ENCODE data around the gene LNP1. TPM values are rescaled to one million over a fixed set of nuclear protein-coding genes. Genes with fewer than 3 reads are reported as not detected.

Gene LNP1
- total and polyA plus RNA-seq, 2 of the 13 experiments (the other 11 are each of a cell fraction or from before 2014, with no cell fraction given): 3.6 to 7.0 TPM

DNA sequence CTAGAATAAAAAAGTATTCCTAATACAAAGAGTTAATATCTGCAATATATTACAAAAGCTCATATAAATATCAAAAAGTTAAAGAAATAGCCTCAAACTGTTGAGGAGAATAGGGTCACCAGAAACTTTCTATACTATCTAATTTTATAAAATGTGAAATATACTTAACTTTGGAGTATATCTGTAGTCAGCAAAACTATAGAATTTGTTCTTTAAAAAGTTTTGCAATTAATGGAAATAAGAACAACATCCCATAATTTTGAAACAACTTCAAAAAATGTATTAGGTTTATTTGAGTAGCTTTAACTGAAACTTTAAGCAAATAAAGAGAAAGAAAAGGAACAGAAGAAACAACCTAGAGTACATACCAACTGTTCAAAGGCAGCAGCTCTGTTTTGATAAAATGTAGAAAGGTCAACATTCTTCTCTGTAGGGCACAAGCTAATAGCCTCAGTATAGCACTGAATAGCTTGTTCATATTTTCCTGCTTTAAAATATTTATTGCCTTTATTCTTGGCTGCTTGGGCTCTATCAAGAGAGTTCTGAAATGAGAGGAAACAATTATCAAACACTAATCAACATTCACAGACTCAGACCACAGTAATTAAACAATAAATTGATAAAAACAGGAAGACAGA is 14.8 kb upstream of the LNP1 start (continued):
- TF ChIP-seq ZBTB2 (CRISPR knock-in tag; IDR thresholded peaks at IDR 0.05; ENCODE audit: low read depth) (no peak), JDP2 (CRISPR knock-in tag; IDR thresholded peaks at IDR 0.05; ENCODE audit: borderline replicate concordance) (no peak), ZNF350 (CRISPR knock-in tag; IDR thresholded peaks at IDR 0.05; ENCODE audit: borderline replicate concordance, low read depth) (no peak), ZFP82 (CRISPR knock-in tag; IDR thresholded peaks at IDR 0.05; ENCODE audit: borderline replicate concordance) (no peak), HMGXB4 (CRISPR knock-in tag; IDR thresholded peaks at IDR 0.05; ENCODE audit: borderline replicate concordance in 1 of 2, low read depth in 1 of 2) (no peak), FOXP4 (CRISPR knock-in tag; IDR thresholded peaks at IDR 0.05) (no peak), HNRNPUL1 (IDR thresholded peaks at IDR 0.05; ENCODE audit: low read depth, low read length) (no peak), AFF4 (CRISPR knock-in tag; IDR thresholded peaks at IDR 0.05) (no peak), MBD4 (IDR thresholded peaks at IDR 0.05; ENCODE audit: borderline replicate concordance, low read length) (peak; percentile 28; the same call in 1 of the 2 replicates), ZNF616 (CRISPR knock-in tag; IDR thresholded peaks at IDR 0.05; ENCODE audit: low read depth) (no peak), STAT5B (CRISPR knock-in tag; IDR thresholded peaks at IDR 0.05) (no peak)
- TF ChIP-seq, protein P1, sequence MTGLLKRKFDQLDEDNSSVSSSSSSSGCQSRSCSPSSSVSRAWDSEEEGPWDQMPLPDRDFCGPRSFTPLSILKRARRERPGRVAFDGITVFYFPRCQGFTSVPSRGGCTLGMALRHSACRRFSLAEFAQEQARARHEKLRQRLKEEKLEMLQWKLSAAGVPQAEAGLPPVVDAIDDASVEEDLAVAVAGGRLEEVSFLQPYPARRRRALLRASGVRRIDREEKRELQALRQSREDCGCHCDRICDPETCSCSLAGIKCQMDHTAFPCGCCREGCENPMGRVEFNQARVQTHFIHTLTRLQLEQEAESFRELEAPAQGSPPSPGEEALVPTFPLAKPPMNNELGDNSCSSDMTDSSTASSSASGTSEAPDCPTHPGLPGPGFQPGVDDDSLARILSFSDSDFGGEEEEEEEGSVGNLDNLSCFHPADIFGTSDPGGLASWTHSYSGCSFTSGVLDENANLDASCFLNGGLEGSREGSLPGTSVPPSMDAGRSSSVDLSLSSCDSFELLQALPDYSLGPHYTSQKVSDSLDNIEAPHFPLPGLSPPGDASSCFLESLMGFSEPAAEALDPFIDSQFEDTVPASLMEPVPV (CRISPR knock-in tag; IDR thresholded peaks at IDR 0.05): no peak
